Liver (tissue), 3 donors: ENCODE results near the gene TIAM1.

Experiments
- CTCF ChIP-seq: fragments of 150-350 bp; IDR thresholded peaks from 2 replicates; pipeline ENCODE4 v1.5.1; 2017; ENCODE audit warnings: improper control_type of control experiment, low read depth, low read length; ENCODE audit not compliant: missing input control
- RAD21 ChIP-seq, 2 donors: IDR thresholded peaks; 2 replicates each; pipeline ENCODE4 v1.6.1; 2016; ENCODE audit warnings: antibody characterized with exemption in 2 of 2, mild to moderate bottlenecking in 2 of 2
- SP1 ChIP-seq: IDR thresholded peaks from 2 replicates; pipeline ENCODE4 v1.6.1; 2018; ENCODE audit warnings: antibody characterized with exemption, mild to moderate bottlenecking
- ZBTB33 ChIP-seq: IDR thresholded peaks from 2 replicates; pipeline ENCODE4 v1.6.1; 2016; ENCODE audit warnings: antibody characterized with exemption
- donor health status: healthy.
- donor health status: healthy.

GRCh38 chr21:31278511-31279130 is 65.4 kb downstream of the TIAM1 start:
- TF ChIP-seq CTCF = no peak
- TF ChIP-seq RAD21 (IDR thresholded peaks at IDR 0.05) = no peak
- TF ChIP-seq ZBTB33 = no peak
- TF ChIP-seq SP1 = no peak
